ENCODE results near the gene IL12RB2.

- TF ChIP-seq POLR2A (IDR thresholded peaks at IDR 0.05) (no peak), EP300 (IDR thresholded peaks at IDR 0.05) (no peak), CTCF (IDR thresholded peaks at IDR 0.05) (no peak)
Observed at GRCh38 chr1:67414574-67414973, 106.9 kb downstream of the IL12RB2 start.
